IPS-18a (cell line): Measurements from ENCODE around the gene DAAM2.

ENCODE experiments used
- H3K27ac ChIP-seq: one replicate; pipeline ENCODE4 v1.5.1; 2013; ENCODE audit warnings: low read length
- H3K27me3 ChIP-seq: one replicate; pipeline ENCODE4 v1.6.1; 2013; ENCODE audit warnings: mild to moderate bottlenecking, low read length; ENCODE audit not compliant: control insufficient read depth, insufficient read depth
- H3K36me3 ChIP-seq: one replicate; pipeline ENCODE4 v1.6.1; 2013; ENCODE audit warnings: low read depth, low read length; ENCODE audit not compliant: control insufficient read depth
- H3K4me1 ChIP-seq: one replicate; pipeline ENCODE4 v1.6.1; 2013; ENCODE audit warnings: low read depth, low read length; ENCODE audit not compliant: control insufficient read depth
- H3K4me3 ChIP-seq: one replicate; pipeline ENCODE4 v1.5.1; 2013; ENCODE audit warnings: low read length
- H3K9ac ChIP-seq: one replicate; pipeline ENCODE4 v1.6.1; 2013; ENCODE audit warnings: mild to moderate bottlenecking, low read length, moderate library complexity
- H3K9me3 ChIP-seq: one replicate; pipeline ENCODE4 v1.6.1; 2013; ENCODE audit warnings: low read depth, low read length; ENCODE audit not compliant: control insufficient read depth

The DAAM2 gene

GRCh38 chr6:39808964-39809363, 16.8 kb downstream of the DAAM2 start:
- Histone ChIP-seq H3K4me3 (no peak overlapping the region), H3K9me3 (no peaks in the 10 kb centered on the region), H3K27me3 (no peaks in the 10 kb centered on the region), H3K36me3 (no peaks in the 10 kb centered on the region), H3K9ac (no peak overlapping the region), H3K27ac (no peak overlapping the region), H3K4me1 (peaks cover 27% of the 10 kb centered on the region)

GRCh38 chr6:39811835-39812345, 19.7 kb downstream of the DAAM2 start:
- Histone ChIP-seq H3K27ac (no peak overlapping the region), H3K9ac (no peak overlapping the region), H3K36me3 (no peaks in the 10 kb centered on the region), H3K4me1 (peaks cover 27% of the 10 kb centered on the region), H3K27me3 (no peaks in the 10 kb centered on the region), H3K4me3 (no peak overlapping the region), H3K9me3 (no peaks in the 10 kb centered on the region)

GRCh38 chr6:39812496-39812852, 20.3 kb downstream of the DAAM2 start:
- H3K9ac ChIP-seq, result no peak overlapping the region
- peaks cover 27% of the 10 kb centered on the region for H3K4me1 ChIP-seq
- H3K9me3 ChIP-seq, result no peaks in the 10 kb centered on the region
- no peak overlapping the region for H3K27ac ChIP-seq
- H3K27me3 ChIP-seq, result no peaks in the 10 kb centered on the region
- H3K4me3 ChIP-seq, result no peak overlapping the region
- no peaks in the 10 kb centered on the region for H3K36me3 ChIP-seq

- Histone ChIP-seq H3K9me3 (no peaks in the 10 kb centered on the region), H3K4me3 (no peak overlapping the region), H3K4me1 (peaks cover 25% of the 10 kb centered on the region), H3K27ac (no peak overlapping the region), H3K36me3 (no peaks in the 10 kb centered on the region), H3K27me3 (no peaks in the 10 kb centered on the region), H3K9ac (no peak overlapping the region)
Observed at GRCh38 chr6:39812853-39813533, 20.8 kb downstream of the DAAM2 start.

- Histone ChIP-seq H3K4me1 (peaks cover 12% of the 10 kb centered on the region), H3K27me3 (no peaks in the 10 kb centered on the region), H3K4me3 (no peak overlapping the region), H3K27ac (no peak overlapping the region), H3K9ac (no peak overlapping the region), H3K9me3 (no peaks in the 10 kb centered on the region), H3K36me3 (no peaks in the 10 kb centered on the region)
Observed at GRCh38 chr6:39814236-39814635, 22.1 kb downstream of the DAAM2 start.

- H3K9ac ChIP-seq, result no peak overlapping the region
Observed at GRCh38 chr6:39815356-39815755, 23.2 kb downstream of the DAAM2 start.

GRCh38 chr6:39816747-39817146, 24.6 kb downstream of the DAAM2 start:
- H3K9me3 ChIP-seq, result no peaks in the 10 kb centered on the region
- H3K4me1 ChIP-seq, result peaks cover 4% of the 10 kb centered on the region
- H3K4me3 ChIP-seq, result no peak overlapping the region
- no peak overlapping the region for H3K9ac ChIP-seq
- no peaks in the 10 kb centered on the region for H3K36me3 ChIP-seq
- no peak overlapping the region for H3K27ac ChIP-seq
- H3K27me3 ChIP-seq, result no peaks in the 10 kb centered on the region

More at GRCh38 chr6:39815356-39815755, 23.2 kb downstream of the DAAM2 start:
- H3K27me3 ChIP-seq, result no peaks in the 10 kb centered on the region
- H3K27ac ChIP-seq, result no peak overlapping the region
- peaks cover 12% of the 10 kb centered on the region for H3K4me1 ChIP-seq
- H3K4me3 ChIP-seq, result no peak overlapping the region
- H3K36me3 ChIP-seq, result no peaks in the 10 kb centered on the region
- no peaks in the 10 kb centered on the region for H3K9me3 ChIP-seq

- Histone ChIP-seq H3K9me3 (no peaks in the 10 kb centered on the region), H3K36me3 (no peaks in the 10 kb centered on the region), H3K27ac (no peak overlapping the region), H3K4me3 (no peak overlapping the region), H3K27me3 (no peaks in the 10 kb centered on the region), H3K9ac (no peak overlapping the region), H3K4me1 (peaks cover 6% of the 10 kb centered on the region)
Observed at GRCh38 chr6:39818695-39819094, 26.5 kb downstream of the DAAM2 start.

- Histone ChIP-seq H3K4me3 (no peak overlapping the region), H3K27ac (no peak overlapping the region), H3K27me3 (no peaks in the 10 kb centered on the region), H3K9ac (no peak overlapping the region), H3K9me3 (no peaks in the 10 kb centered on the region), H3K4me1 (peaks cover 6% of the 10 kb centered on the region), H3K36me3 (no peaks in the 10 kb centered on the region)
Observed at GRCh38 chr6:39819228-39819627, 27.1 kb downstream of the DAAM2 start.

GRCh38 chr6:39819676-39820075, 27.5 kb downstream of the DAAM2 start:
- Histone ChIP-seq H3K4me3 (no peak overlapping the region), H3K27me3 (no peaks in the 10 kb centered on the region), H3K9ac (no peak overlapping the region), H3K36me3 (no peaks in the 10 kb centered on the region), H3K4me1 (peaks cover 8% of the 10 kb centered on the region), H3K27ac (no peak overlapping the region), H3K9me3 (no peaks in the 10 kb centered on the region)

- Histone ChIP-seq H3K27ac (no peak overlapping the region), H3K4me1 (peaks cover 8% of the 10 kb centered on the region), H3K9me3 (no peaks in the 10 kb centered on the region), H3K9ac (no peak overlapping the region), H3K27me3 (no peaks in the 10 kb centered on the region), H3K36me3 (no peaks in the 10 kb centered on the region), H3K4me3 (no peak overlapping the region)
Observed at GRCh38 chr6:39820553-39820952, 28.4 kb downstream of the DAAM2 start.

GRCh38 chr6:39821046-39821740, 29.0 kb downstream of the DAAM2 start:
- no peak overlapping the region for H3K9ac ChIP-seq

More at GRCh38 chr6:39821046-39821740, 29.0 kb downstream of the DAAM2 start:
- Histone ChIP-seq H3K9me3 (no peaks in the 10 kb centered on the region), H3K27me3 (no peaks in the 10 kb centered on the region), H3K4me3 (no peak overlapping the region), H3K36me3 (no peaks in the 10 kb centered on the region), H3K4me1 (peaks cover 8% of the 10 kb centered on the region), H3K27ac (no peak overlapping the region)
